ENCODE measurements around the gene GLMN.

GLMN gene

DNA sequence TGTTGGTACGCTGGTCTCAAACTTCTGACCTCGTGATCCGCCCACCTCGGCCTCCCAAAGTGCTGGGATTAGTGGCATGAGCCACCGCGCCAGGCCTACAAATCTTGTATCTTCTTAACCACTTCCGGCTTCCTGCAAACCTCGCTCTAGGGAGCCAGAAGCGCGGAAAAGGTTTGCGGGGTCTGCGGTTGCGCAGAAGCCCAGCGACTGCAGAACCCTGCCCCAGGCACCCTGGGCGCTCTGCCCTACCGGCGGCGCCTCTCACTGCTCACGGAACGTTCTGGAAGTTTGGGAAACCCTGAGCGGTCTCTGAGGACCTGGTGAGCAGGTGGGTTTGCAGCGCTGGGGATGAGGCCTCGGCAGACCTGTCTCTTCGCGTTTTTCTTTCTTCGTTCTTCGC, 81.1 kb downstream of the GLMN start, which contains the start of gene C1orf146:
TSS of gene C1orf146 (plus strand) at position 195 of the 400 bp plus-strand sequence. CDS start 13,506 bp downstream, outside the sequence.
- Histone ChIP-seq H3K4me3 (replicated peaks; ENCODE audit: insufficient read depth, low read length) (no peak within 1 kb of the TSS), H3K27me3 (ENCODE audit: insufficient read depth, poor library complexity, severe bottlenecking) (no peaks in the 10 kb centered on the region), H3K27ac (replicated peaks) (no peak within 1 kb of the TSS)
- no peak for TF ChIP-seq GABPA (IDR thresholded peaks at IDR 0.05; ENCODE audit: low read depth)
- TF ChIP-seq, protein P1, sequence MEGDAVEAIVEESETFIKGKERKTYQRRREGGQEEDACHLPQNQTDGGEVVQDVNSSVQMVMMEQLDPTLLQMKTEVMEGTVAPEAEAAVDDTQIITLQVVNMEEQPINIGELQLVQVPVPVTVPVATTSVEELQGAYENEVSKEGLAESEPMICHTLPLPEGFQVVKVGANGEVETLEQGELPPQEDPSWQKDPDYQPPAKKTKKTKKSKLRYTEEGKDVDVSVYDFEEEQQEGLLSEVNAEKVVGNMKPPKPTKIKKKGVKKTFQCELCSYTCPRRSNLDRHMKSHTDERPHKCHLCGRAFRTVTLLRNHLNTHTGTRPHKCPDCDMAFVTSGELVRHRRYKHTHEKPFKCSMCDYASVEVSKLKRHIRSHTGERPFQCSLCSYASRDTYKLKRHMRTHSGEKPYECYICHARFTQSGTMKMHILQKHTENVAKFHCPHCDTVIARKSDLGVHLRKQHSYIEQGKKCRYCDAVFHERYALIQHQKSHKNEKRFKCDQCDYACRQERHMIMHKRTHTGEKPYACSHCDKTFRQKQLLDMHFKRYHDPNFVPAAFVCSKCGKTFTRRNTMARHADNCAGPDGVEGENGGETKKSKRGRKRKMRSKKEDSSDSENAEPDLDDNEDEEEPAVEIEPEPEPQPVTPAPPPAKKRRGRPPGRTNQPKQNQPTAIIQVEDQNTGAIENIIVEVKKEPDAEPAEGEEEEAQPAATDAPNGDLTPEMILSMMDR (IDR thresholded peaks at IDR 0.05; ENCODE audit: insufficient read depth, low read length) = no peak
- no peak for TF ChIP-seq SPI1 (IDR thresholded peaks at IDR 0.05; ENCODE audit: borderline replicate concordance, low read depth)
- TF ChIP-seq, protein P2, sequence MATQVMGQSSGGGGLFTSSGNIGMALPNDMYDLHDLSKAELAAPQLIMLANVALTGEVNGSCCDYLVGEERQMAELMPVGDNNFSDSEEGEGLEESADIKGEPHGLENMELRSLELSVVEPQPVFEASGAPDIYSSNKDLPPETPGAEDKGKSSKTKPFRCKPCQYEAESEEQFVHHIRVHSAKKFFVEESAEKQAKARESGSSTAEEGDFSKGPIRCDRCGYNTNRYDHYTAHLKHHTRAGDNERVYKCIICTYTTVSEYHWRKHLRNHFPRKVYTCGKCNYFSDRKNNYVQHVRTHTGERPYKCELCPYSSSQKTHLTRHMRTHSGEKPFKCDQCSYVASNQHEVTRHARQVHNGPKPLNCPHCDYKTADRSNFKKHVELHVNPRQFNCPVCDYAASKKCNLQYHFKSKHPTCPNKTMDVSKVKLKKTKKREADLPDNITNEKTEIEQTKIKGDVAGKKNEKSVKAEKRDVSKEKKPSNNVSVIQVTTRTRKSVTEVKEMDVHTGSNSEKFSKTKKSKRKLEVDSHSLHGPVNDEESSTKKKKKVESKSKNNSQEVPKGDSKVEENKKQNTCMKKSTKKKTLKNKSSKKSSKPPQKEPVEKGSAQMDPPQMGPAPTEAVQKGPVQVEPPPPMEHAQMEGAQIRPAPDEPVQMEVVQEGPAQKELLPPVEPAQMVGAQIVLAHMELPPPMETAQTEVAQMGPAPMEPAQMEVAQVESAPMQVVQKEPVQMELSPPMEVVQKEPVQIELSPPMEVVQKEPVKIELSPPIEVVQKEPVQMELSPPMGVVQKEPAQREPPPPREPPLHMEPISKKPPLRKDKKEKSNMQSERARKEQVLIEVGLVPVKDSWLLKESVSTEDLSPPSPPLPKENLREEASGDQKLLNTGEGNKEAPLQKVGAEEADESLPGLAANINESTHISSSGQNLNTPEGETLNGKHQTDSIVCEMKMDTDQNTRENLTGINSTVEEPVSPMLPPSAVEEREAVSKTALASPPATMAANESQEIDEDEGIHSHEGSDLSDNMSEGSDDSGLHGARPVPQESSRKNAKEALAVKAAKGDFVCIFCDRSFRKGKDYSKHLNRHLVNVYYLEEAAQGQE (IDR thresholded peaks at IDR 0.05; ENCODE audit: insufficient replicate concordance, low read depth) = no peak
- TF ChIP-seq POLR2AphosphoS5 (IDR thresholded peaks at IDR 0.05; ENCODE audit: low read depth) = no peak
- DNase-seq (ENCODE audit: low read depth in 1 of 2, low spot score in 1 of 2) = no peak

DNA sequence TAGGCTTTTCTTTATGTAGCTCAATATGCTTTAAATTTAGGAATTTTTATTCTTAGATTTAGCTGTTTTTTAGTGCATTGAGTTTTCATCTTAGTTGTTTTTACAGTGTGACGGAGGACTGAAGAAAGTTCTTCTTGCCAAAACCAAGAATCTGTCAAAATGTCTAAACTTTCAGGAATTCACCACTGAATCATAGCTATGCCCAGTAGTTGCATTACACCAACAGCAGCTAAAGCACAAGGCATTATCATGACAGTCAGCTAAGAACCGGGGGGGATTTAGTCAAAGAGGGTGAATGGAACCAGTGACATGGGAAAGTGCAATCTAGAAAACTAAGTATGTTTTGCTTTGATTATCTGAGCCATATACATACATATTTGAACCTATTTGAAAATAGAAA, 87.6 kb downstream of the GLMN start:
- DNase-seq (ENCODE audit: low read depth in 1 of 2, low spot score in 1 of 2) = no peak
- no peak for TF ChIP-seq SPI1 (IDR thresholded peaks at IDR 0.05; ENCODE audit: borderline replicate concordance, low read depth)
- TF ChIP-seq, protein P2 (IDR thresholded peaks at IDR 0.05; ENCODE audit: insufficient replicate concordance, low read depth) = no peak
- Histone ChIP-seq H3K4me3 (replicated peaks; ENCODE audit: insufficient read depth, low read length) (no peak overlapping the region), H3K27ac (replicated peaks) (no peak overlapping the region), H3K27me3 (ENCODE audit: insufficient read depth, poor library complexity, severe bottlenecking) (no peaks in the 10 kb centered on the region)

DNA sequence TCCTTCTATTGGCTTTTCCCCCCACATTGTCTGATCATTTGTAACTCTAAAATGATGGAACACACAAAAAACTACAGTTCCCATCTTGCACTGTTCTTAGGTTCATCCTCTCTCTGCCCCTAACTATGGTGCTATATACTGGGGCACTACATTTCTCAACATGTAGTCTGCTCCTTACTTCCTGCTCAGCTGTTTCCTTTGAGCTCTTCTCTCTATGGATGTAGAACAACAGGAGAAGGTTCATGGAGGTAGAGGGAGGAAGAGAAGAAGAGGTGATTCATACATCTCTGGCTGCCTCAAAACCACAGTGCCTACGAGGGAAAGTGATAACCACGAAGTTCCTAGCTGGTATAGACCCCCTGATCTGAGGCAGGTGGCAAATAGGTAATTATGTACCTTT, 88.1 kb downstream of the GLMN start:
- no peak overlapping the region for H3K4me3 ChIP-seq (replicated peaks; ENCODE audit: insufficient read depth, low read length)
- DNase-seq (ENCODE audit: low read depth in 1 of 2, low spot score in 1 of 2) = peak; percentile 8 to 21

More for the DNA sequence above, 88.1 kb downstream of the GLMN start:
- no peak for TF ChIP-seq GABPA (IDR thresholded peaks at IDR 0.05; ENCODE audit: low read depth)
- TF ChIP-seq SPI1 (IDR thresholded peaks at IDR 0.05; ENCODE audit: borderline replicate concordance, low read depth) = no peak
- TF ChIP-seq, protein P1 (IDR thresholded peaks at IDR 0.05; ENCODE audit: insufficient read depth, low read length) = no peak
- TF ChIP-seq, protein P2 (IDR thresholded peaks at IDR 0.05; ENCODE audit: insufficient replicate concordance, low read depth) = no peak
- no peak for TF ChIP-seq POLR2AphosphoS5 (IDR thresholded peaks at IDR 0.05; ENCODE audit: low read depth)
- H3K27ac ChIP-seq (replicated peaks) = no peak overlapping the region
- H3K27me3 ChIP-seq (ENCODE audit: insufficient read depth, poor library complexity, severe bottlenecking) = no peaks in the 10 kb centered on the region
